OCI-LY3 (cell line): ENCODE data around the gene SCN3B.

Experiments
- H2AFZ ChIP-seq: fragments of 200-600, 300-600 bp; shearing (Covaris generic); 2 replicates; pipeline ENCODE4 v1.6.0; 2014; ENCODE audit warnings: antibody characterized with exemption, low read depth, low read length
- H3K27ac ChIP-seq: fragments of 200-600, 300-600 bp; sonication (generic); 2 replicates; pipeline ENCODE4 v1.5.1; 2014; ENCODE audit warnings: mild to moderate bottlenecking, low read length, moderate library complexity, mixed read lengths
- H3K27me3 ChIP-seq: fragments of 200-600, 300-600 bp; sonication (generic); 2 replicates; pipeline ENCODE4 v1.6.1; 2014; ENCODE audit warnings: low read depth, low read length, mixed read lengths
- H3K36me3 ChIP-seq: fragments of 200-600, 300-600 bp; sonication (generic); replicated peaks from 2 replicates; pipeline ENCODE3; 2014; ENCODE audit warnings: low read depth, low read length, mixed read lengths
- H3K4me1 ChIP-seq: fragments of 300-600, 200-600 bp; sonication (generic); 2 replicates; pipeline ENCODE4 v1.6.1; 2014; ENCODE audit warnings: low read length, mixed read lengths
- H3K4me2 ChIP-seq: fragments of 200-600, 300-600 bp; sonication (generic); 2 replicates; pipeline ENCODE4 v1.6.1; 2014; ENCODE audit warnings: low read length, mixed read lengths
- H3K4me3 ChIP-seq: fragments of 300-600, 200-600 bp; sonication (generic); 2 replicates; pipeline ENCODE4 v1.5.1; 2014; ENCODE audit warnings: antibody characterized with exemption, mild to moderate bottlenecking, low read length, moderate library complexity
- H3K79me2 ChIP-seq: fragments of 300-600, 200-600 bp; shearing (Covaris generic); 2 replicates; pipeline ENCODE4 v1.6.1; 2014; ENCODE audit warnings: mild to moderate bottlenecking, low read length, mixed read lengths
- H3K9ac ChIP-seq: fragments of 300-600, 200-600 bp; shearing (Covaris generic); 2 replicates; pipeline ENCODE4 v1.6.0; 2014; ENCODE audit warnings: mild to moderate bottlenecking, low read length, moderate library complexity
- H3K9me3 ChIP-seq: fragments of 200-600, 300-600 bp; shearing (Covaris generic); 2 replicates; pipeline ENCODE4 v1.6.1; 2014; ENCODE audit warnings: low read length, mixed read lengths; ENCODE audit not compliant: insufficient read depth
- H4K20me1 ChIP-seq: fragments of 200-600, 300-600 bp; sonication (generic); 2 replicates; pipeline ENCODE4 v1.6.1; 2016; ENCODE audit warnings: low read length, mixed read lengths; ENCODE audit not compliant: insufficient read depth
- CTCF ChIP-seq: fragments of 200-600, 300-600 bp; sonication (generic); IDR thresholded peaks from 2 replicates; pipeline ENCODE4 v1.5.1; 2014; ENCODE audit warnings: antibody characterized with exemption, low read length, low read depth
- EZH2phosphoT487 ChIP-seq: fragments of 200-600 bp; shearing (Covaris generic); IDR thresholded peaks from 2 replicates; pipeline ENCODE4 v1.6.1; 2018; ENCODE audit warnings: antibody characterized with exemption, mixed run types, low read depth

The SCN3B gene

DNA sequence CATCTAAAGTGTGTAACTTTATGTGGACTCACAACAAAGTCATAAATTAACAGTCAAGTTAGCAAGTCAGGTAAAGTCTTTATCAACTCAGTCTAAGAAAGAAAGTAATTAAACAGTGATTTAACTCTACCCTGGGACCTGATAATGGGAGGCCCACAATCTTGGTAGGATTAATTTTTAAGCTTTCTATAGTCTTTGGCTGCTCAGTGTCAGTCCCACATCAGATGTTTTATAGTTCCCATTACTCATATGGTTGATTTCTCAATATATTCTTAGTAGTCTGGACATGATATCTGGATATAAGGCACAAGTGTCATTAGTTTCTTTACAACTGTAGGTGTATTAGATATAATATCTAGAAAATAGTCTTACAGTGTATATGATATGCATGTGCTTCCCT lies 38.5 kb upstream of the SCN3B start:
- TF ChIP-seq CTCF: no peak
- TF ChIP-seq EZH2phosphoT487: no peak
- H3K9ac ChIP-seq: no peak overlapping the region
- H3K79me2 ChIP-seq: no peaks in the 10 kb centered on the region
- H2AFZ ChIP-seq: no peak overlapping the region
- H3K4me2 ChIP-seq: no peak overlapping the region
- no peaks in the 10 kb centered on the region for H3K9me3 ChIP-seq
- H3K27me3 ChIP-seq: peaks cover 34% of the 10 kb centered on the region
- no peaks in the 10 kb centered on the region for H3K36me3 ChIP-seq
- H3K4me3 ChIP-seq: no peak overlapping the region
- no peaks in the 10 kb centered on the region for H4K20me1 ChIP-seq
- H3K4me1 ChIP-seq: no peaks in the 10 kb centered on the region
- no peak overlapping the region for H3K27ac ChIP-seq

DNA sequence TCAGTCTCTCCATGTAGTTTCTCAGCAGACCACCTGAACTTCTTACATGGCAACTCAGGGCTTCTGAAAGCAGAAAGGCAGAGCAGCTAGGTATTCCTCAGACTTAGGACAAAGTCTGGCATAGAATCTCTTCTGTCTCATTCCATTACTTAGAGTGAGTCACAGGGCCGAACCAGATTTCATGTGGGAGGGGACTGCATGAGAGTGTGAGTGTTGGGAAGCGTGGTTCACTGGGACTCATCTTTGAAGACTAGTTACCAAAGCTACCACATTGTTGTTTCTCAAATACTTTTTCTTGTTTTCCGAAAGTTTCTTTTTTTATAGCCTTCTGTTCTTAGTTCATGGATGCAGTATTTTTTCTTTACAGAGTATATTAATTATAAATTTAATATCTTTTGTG lies 36.1 kb upstream of the SCN3B start:
- Histone ChIP-seq H3K4me1 (no peaks in the 10 kb centered on the region), H3K36me3 (no peaks in the 10 kb centered on the region), H3K27me3 (peaks cover 48% of the 10 kb centered on the region), H2AFZ (no peak overlapping the region), H3K9me3 (no peaks in the 10 kb centered on the region), H3K79me2 (no peaks in the 10 kb centered on the region), H3K27ac (no peak overlapping the region), H3K4me3 (no peak overlapping the region), H3K4me2 (no peak overlapping the region), H4K20me1 (no peaks in the 10 kb centered on the region), H3K9ac (no peak overlapping the region)
- TF ChIP-seq EZH2phosphoT487: no peak

DNA sequence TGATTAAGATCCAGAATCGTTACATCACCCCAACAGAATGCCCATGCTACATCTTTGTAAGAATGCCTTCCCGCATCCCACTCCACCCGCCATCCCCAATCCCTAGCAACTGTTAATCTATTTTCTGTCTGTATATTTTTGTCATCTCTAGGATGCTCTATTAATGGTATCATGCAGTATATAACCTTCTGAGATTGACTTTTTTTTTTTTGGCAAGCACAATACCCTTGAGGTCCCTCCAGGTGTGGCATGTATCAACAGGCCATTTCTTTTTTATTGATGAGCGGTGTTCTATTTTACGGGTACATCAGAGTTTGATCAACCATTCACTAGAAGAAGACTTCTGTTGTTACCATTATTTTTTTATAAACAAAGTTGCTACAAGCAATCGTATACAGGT lies 30.2 kb upstream of the SCN3B start:
- Histone ChIP-seq H3K4me3 (no peak overlapping the region), H3K9me3 (no peaks in the 10 kb centered on the region), H3K79me2 (no peaks in the 10 kb centered on the region), H2AFZ (no peak overlapping the region), H3K27me3 (peaks cover 34% of the 10 kb centered on the region; the same call in 1 of the 2 replicates), H3K4me1 (no peaks in the 10 kb centered on the region), H3K36me3 (no peaks in the 10 kb centered on the region), H3K9ac (no peak overlapping the region), H4K20me1 (no peaks in the 10 kb centered on the region), H3K4me2 (no peak overlapping the region), H3K27ac (no peak overlapping the region)
- no peak for TF ChIP-seq EZH2phosphoT487
- no peak for TF ChIP-seq CTCF

DNA sequence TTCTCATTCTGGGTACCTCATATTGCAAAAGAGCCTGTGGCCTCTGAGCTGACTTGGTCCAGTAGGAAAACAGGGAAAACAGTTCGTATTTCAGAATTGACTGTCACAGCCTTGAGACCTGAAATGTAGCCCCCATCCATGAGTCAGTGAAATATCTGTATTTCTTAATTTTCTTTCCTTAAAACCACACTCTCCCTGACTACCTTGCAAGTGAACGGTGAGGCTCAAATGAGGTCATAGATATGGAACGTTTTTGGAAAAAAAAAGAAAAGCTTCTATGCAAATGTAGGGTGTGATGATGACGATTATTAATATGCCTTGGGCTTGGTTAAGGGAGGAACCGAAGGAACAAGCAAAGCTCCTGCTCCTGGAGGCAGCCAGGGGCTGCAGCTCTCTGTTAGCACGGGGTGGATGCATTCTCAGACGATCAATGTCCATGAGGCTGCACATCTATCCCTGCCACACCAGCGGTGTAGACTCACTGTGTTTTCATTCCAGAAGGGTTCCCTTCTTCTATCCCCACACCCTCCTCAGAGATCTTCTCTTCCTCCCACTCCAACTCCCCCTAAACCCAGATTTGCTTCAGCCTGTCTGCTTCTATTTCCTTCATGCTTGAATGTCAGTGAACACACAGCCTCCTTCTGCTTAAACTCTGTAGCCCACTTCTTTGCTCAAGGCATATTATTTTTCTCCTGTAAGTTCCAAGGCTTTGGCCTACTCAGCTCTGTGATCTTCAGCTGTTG lies 29.2 kb upstream of the SCN3B start:
- no peaks in the 10 kb centered on the region for H3K36me3 ChIP-seq
- H3K4me2 ChIP-seq: peak overlapping the region; percentile 17; the same call in 1 of the 2 replicates
- no peak overlapping the region for H3K4me3 ChIP-seq
- H3K4me1 ChIP-seq: no peaks in the 10 kb centered on the region
- H3K9me3 ChIP-seq: no peaks in the 10 kb centered on the region
- H2AFZ ChIP-seq: no peak overlapping the region
- no peak overlapping the region for H3K27ac ChIP-seq
- H3K9ac ChIP-seq: no peak overlapping the region
- peaks cover 31% of the 10 kb centered on the region; the same call in 1 of the 2 replicates for H3K27me3 ChIP-seq
- H4K20me1 ChIP-seq: no peaks in the 10 kb centered on the region
- no peaks in the 10 kb centered on the region for H3K79me2 ChIP-seq
- TF ChIP-seq CTCF: no peak
- no peak for TF ChIP-seq EZH2phosphoT487
